HG03039 (cell line): Measurements from ENCODE around the gene MGST3.
"Not testable (repeated sequence)": the region's sequence is repeated elsewhere in the genome, so short reads cannot be mapped to it uniquely, and the experiment has no call there.

ENCODE experiments used
- ATAC-seq: cut with Tn5 transposase; IDR thresholded peaks from one replicate; pipeline ENCODE4 v1.9.1; 2021; ENCODE audit warnings: mild to moderate bottlenecking, moderate library complexity; ENCODE audit not compliant: unreplicated experiment

The MGST3 gene

GRCh38 chr1:165648919-165649572, 18.0 kb downstream of the MGST3 start:
- ATAC-seq, result no peak

GRCh38 chr1:165650981-165651625, 20.1 kb downstream of the MGST3 start:
- ATAC-seq, result no peak

- ATAC-seq, result not testable (repeated sequence)
Measured at GRCh38 chr1:165658766-165659580, 27.9 kb downstream of the MGST3 start.

GRCh38 chr1:165659581-165659895, 28.5 kb downstream of the MGST3 start:
- no peak for ATAC-seq

GRCh38 chr1:165661703-165662102, 30.7 kb downstream of the MGST3 start:
- no peak for ATAC-seq

GRCh38 chr1:165662186-165662585, 31.2 kb downstream of the MGST3 start:
- ATAC-seq, result no peak

GRCh38 chr1:165666152-165666825, 35.3 kb downstream of the MGST3 start:
- ATAC-seq, result no peak

- ATAC-seq, result no peak
Measured at GRCh38 chr1:165668184-165668583, 37.1 kb downstream of the MGST3 start.

- ATAC-seq, result no peak
Measured at GRCh38 chr1:165671526-165671925, 40.5 kb downstream of the MGST3 start.

GRCh38 chr1:165674599-165674998, 43.6 kb downstream of the MGST3 start:
- no peak for ATAC-seq

GRCh38 chr1:165675794-165676193, 44.8 kb downstream of the MGST3 start:
- no peak for ATAC-seq

GRCh38 chr1:165678509-165678908, 47.5 kb downstream of the MGST3 start:
- no peak for ATAC-seq

- ATAC-seq, result no peak
Measured at GRCh38 chr1:165679282-165680036, 48.4 kb downstream of the MGST3 start.

- ATAC-seq, result no peak
Measured at GRCh38 chr1:165680303-165680702, 49.3 kb downstream of the MGST3 start.

GRCh38 chr1:165680773-165681172, 49.7 kb downstream of the MGST3 start:
- not testable (repeated sequence) for ATAC-seq

- no peak for ATAC-seq
Measured at GRCh38 chr1:165683848-165684485, 52.9 kb downstream of the MGST3 start.

GRCh38 chr1:165686121-165686970, 55.3 kb downstream of the MGST3 start:
- ATAC-seq, result no peak

- ATAC-seq, result no peak
Measured at GRCh38 chr1:165686971-165687433, 56.0 kb downstream of the MGST3 start.

GRCh38 chr1:165688046-165688445, 57.0 kb downstream of the MGST3 start:
- ATAC-seq, result no peak
